GM12891 (cell line): ENCODE data around the gene SH3BP5L.
"Not testable (repeated sequence)": the region's sequence is repeated elsewhere in the genome, so short reads cannot be mapped to it uniquely, and the experiment has no call there.

Experiments
- PAX5 ChIP-seq: IDR thresholded peaks from 2 replicates; pipeline ENCODE4 v1.6.1; 2011; ENCODE audit warnings: low read length, moderate library complexity, mild to moderate bottlenecking; ENCODE audit not compliant: insufficient read depth, severe bottlenecking
- POLR2A ChIP-seq: IDR thresholded peaks from 2 replicates; pipeline ENCODE4 v1.6.1; 2011; ENCODE audit warnings: low read depth, low read length, control low read depth
- POLR2AphosphoS5 ChIP-seq: IDR thresholded peaks from 2 replicates; pipeline ENCODE4 v1.6.1; 2011; ENCODE audit warnings: low read depth, low read length, control low read depth

DNA sequence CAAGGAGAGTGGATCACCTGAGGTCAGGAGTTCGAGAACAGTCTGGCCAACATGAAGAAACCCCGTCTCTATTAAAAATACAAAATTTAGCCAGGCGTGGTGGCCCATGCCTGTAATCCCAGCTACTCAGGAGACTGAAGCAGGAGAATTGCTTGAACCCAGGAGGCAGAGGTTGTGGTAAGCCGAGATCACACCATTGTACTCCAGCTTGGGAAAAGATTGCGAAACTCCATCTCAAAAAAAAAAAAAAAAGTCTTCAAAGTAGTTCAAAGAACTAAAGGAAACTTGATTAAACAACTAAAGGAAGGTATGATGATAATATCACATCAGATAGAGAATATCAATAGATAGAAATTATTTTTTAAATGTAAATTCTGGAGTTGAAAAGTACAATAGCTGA lies 31.1 kb downstream of the SH3BP5L start:
- not testable (repeated sequence) for TF ChIP-seq POLR2A, PAX5, POLR2AphosphoS5
